Stimulated activated CD8-positive, alpha-beta memory T cell treated with anti-CD3 and anti-CD28 coated beads, Interleukin-12 subunit alpha, Interleukin-12 subunit beta, amount 100 ng/mL, for 1 hour (primary cell): Measurements from ENCODE around the gene SPDEF.

Experiments
- DNase-seq: peaks from one replicate; pipeline ENCODE4 v3.0.0-alpha.2; 2020; ENCODE audit warnings: low read depth

Gene SPDEF

DNA sequence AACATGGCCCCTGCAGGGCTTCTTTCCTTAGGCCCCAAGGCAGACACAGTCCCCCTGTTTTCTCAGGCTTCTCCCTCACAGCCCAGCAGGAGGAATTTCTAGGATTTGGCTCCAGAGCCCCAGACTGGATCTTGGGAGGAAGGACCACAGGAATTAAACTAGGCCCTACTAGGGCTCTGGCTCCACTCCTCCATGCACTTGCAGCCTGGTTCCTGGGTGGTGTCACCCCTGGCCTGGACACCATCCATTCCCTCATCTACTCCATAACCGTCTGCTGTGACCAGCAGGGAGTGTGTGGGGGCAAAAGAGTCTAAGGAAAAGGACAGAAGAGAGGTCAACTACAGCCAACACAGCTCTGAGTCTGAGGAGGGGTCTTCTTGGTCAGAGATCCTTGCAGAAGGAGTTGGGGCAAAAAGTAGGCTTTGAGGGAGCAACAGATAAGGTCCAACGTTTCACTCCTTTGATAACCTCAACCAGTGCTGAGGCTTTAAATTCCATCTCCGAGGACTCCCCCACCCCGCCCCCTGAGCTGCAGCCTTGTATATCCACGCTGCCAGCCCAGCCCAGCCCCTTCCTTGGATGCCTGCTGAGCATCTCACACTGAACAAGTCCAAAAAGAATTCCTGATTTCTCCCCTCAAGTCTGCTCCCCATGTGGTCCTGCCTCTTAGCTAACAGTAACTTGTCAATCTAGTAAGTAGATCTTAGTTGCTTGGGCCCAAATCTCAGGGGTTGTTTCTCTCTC is 27.9 kb upstream of the SPDEF start:
- no peak for DNase-seq

DNA sequence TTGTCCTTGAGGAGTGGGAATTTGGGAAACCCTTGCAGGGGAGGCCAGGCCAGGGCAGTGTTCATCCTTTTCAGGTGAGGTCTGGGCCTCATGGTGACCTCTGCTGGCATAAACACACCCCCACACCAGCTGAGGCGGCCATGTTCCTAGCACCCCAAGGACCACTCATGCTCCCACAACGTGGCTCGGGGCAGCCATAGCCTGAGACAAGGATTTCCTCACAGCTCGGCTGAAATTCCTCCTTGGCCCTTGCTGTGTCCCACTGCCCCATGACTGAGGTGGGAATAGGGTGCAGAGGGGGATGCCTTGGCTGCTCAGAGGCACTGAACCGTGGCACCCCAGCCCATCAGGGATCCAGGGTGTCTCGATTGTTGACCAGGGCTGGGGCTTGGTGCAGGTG is 27.3 kb upstream of the SPDEF start:
- DNase-seq, result no peak

DNA sequence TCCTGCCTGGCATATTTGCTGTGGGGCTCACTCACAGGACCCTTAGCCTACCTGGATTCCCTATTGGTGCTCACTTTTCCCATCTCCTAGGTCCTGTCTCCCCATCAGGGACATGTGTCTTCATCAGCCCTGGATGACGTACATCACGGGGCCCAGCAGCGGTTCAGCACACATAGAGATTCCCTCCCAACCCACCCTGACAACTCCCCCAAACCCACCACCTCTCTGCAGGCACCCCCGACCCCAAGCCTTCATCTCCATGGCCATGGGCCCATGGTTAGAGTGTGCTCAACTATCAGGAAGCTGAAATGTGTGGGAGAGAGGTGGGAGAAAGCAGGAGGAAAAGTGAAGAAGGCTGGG is 25.4 kb upstream of the SPDEF start:
- DNase-seq, result no peak

DNA sequence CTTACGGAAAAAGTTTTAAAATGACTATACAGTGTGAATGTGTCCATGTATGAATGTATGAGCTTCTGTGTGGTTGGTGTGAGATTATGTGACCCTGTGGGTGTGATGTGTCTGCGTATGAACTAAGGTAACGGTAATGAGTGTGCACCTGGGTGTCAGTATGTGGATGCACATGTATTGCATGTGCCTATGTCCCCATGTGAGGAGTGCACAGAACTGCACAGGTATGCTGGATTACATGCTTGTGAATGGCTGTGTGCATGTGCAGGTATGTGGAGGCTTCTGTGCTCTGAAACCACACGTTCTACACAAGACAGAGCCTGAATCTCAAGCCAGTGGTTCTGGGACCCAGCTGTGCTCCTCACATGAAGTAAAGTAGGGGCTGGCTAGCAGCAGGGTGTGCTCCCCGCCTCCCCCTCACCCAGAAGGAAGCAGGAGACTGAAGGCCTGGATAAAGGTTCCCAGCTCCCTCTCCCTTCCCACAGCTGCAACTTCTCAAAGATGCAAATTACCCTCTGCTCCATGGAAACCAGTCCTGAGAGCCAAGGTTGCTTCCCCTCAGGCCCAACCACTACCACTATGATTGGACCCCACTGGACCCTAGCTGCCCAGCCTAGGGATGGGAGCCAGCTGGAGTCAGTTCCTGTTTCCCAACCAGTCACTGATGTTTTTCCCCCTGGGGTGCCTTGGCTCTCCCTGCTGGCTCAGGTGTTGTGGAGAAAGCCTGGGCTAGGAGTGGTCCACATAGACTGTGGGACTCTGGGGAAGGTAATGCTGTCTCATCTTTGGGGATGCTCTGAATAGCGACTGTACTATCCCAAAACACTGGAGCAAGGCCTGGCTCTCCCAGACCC is 24.8 kb upstream of the SPDEF start:
- DNase-seq, result no peak

DNA sequence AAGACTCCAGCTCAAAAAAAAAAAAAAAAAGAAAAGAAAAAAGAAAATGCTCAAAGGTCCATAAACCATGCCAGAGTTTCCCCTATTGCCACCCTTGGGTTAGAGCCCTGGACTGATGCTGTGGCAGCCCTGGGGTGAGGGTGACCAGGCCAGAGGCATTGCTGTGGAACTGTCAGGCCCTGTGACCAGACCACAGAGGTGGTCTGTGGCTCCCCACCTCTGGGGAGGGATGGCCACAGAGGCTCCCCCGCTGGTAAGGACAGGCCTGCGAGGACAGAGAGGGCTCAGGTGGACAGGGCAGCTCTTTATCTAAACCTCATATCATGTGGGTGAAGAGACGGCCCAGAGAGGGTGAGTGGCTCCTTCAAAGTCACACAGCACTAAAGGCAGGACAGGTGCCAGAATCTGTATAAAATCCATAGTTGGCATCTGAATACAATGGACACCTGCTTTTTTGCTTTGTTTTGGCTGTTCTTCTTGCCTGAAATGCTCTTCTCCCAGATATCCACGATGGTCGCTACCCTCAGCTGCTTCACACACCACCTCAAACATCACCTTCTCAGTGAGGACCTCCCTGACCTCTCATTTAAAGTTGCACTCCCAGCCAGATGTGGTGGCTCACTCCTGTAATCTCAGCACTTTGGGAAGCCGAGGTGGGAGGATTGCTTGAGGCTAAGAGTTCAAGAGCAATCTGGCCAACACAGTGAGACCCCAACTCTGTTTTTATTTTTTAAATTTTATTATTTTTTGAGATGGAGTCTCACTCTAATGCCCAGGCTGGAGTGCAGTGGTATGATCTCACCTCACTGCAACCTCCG is 22.5 kb upstream of the SPDEF start:
- no peak for DNase-seq

DNA sequence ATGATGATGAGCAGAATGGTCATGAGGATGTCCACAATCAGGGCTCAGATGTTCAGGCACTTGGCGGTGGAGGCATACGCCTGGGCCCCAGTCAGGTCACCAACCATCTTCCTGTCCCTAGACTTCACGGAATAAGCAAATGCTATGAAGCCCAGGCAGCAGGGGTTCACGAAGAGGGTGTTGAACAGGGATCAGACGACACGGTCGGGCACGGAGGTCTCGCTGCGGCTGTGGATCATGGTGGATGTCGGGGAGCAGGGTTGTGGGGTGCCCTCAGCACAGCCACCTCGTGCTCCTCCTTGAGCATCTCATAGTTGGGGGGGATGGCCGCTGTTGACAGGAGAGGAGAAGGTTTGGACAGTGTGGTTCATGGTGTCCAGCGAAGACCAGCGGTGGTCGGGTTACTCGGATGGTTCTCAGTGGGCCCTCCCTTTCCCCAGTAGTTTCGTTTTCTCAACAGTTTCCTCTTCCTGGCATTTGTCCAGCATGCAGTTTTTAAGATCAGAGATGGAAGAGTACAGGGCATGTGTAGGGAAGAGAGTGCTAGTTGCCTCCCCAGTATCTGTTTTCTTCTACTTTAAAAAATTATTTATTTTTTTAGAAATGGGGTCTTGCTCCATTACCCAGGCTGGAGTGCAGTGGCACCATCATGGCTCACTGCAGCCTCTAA is 20.3 kb upstream of the SPDEF start:
- DNase-seq, result no peak

DNA sequence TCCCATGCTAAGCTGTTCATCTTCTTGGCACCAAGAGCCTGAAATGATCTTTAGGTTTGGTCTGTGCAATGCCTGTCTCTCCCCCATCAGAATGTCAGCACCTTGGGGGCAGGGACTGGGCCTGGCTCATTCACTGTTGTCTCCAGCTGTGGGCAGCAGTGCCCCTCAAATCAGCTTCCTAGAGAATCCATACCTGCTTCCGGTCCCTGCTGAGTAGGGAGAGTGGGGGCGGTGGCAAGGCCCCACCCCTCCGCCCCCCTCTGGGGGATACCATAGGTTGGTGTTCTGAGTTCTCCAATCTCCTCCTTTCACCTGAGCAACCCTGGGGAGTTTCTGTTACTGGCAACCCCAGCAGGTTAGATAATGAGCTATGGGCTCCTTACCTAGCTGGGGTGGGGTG is 19.2 kb upstream of the SPDEF start:
- no peak for DNase-seq

DNA sequence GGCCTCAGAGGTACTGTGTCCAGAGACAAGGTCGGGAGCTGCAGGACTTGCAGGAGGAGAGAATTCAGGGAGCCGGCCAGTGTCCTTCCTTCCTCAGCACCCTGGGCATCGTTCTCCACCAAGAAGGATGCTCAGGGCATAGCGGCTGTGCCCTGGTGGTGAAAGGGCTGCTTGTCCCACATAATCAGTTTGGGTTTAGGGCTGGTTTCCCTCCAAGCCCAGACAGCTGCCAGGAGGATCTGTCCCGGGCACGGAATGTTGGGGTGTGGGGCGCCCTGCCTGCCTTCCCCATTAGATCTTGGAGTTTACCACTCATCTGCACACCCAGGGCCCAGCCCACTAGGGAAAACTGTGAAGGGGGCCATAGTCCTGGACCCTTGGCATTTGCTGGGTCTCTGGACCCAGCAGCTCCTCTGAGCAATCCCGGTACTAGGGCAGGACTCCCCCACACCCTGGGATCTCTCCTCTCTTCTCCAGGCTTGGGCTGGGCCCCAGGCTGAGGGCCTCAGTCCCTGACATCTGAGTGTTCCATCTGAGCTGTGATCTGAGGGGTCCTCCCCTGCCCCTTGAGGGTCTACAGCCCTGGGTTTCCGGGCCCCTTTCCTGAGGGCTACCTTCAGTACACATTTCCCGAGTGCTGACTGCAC is 18.6 kb upstream of the SPDEF start:
- no peak for DNase-seq

DNA sequence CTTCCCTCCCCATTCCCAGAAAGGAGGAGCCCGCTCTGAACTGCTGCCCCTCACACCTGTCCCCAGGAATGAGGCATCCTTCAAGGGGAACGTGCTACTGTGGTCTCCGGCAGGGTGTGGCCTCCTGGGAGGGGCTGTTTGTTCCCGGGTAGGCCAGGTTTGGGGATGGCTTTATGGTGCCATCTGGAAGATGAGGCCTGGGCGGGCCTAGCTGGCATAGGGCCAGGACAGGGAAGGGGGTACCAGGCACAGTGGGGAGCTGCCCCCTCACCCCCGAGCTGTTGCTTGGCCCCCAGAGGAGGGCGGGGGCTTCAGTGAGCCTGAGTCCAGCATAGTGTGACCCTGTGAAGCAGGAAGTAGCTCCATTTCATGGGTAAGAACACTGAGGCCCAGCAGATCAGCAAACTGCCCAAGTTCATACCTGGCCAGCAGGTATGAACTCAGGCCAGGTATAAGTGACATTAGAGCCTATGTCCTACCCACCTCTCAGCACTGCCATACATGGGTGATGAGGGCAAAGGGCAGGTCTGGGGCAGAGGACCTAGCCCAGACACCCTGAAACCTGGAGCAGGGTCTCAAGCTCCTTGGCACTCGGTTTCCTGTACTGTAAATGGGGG is 17.5 kb upstream of the SPDEF start:
- no peak for DNase-seq

DNA sequence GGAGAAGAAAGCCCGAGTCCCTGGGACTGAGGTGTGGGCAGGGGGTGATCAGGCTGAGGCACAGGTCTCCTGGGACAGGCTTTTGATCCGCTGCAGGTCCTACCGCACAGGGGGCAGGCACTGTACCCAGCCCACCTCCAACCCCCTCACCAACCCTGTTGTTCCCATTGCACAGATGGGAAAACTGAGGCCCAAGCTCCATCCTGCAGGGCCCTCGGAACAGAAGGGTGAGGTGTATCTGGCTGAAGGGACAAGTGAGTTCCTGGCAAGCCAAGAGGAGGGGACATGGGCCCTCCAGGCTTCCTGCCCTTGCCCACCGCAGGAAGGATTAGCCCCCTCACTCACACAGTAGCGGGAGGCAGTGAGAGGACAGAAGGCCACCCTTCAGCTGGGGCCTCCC is 16.5 kb upstream of the SPDEF start:
- no peak for DNase-seq

DNA sequence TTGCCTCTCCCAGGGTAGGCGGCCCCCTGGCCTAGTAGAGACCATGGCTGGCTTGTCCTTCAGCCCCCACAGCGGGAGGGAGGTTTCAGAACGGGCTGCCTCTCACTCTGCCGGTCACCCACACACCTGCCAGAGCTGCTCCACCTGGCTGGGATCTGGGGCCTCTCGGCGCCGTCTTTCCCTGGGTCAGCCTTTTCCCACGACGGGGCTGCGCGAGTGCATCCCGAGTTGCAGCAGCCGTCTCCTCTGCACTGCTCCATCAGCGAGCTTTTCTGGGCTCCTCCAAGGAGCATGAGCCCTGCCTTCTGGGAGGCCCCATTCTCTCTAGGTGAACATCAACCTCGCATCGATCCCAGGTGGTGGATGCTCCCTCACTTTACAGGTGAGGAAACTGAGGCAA is 15.9 kb upstream of the SPDEF start:
- DNase-seq, result no peak

DNA sequence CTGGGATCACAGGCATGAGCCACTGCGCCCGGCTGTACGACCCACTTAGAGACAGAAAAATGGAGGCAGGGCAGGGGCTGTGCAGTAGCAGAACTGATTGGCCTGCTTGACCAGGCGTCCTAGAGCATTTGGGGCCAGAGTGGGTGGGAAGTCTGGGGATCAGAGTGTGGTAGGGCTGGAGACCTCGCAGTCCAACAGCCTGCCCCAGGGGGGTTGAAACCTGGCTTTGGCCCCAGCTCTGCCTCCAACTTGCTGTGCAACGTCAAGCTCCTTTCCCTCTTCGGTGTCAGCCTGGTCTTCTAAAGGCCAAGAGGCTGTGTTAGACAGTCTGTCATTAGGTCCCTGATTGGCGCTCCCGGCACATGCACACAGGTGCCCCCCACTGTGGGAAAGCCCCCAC is 15.3 kb upstream of the SPDEF start:
- DNase-seq, result no peak

DNA sequence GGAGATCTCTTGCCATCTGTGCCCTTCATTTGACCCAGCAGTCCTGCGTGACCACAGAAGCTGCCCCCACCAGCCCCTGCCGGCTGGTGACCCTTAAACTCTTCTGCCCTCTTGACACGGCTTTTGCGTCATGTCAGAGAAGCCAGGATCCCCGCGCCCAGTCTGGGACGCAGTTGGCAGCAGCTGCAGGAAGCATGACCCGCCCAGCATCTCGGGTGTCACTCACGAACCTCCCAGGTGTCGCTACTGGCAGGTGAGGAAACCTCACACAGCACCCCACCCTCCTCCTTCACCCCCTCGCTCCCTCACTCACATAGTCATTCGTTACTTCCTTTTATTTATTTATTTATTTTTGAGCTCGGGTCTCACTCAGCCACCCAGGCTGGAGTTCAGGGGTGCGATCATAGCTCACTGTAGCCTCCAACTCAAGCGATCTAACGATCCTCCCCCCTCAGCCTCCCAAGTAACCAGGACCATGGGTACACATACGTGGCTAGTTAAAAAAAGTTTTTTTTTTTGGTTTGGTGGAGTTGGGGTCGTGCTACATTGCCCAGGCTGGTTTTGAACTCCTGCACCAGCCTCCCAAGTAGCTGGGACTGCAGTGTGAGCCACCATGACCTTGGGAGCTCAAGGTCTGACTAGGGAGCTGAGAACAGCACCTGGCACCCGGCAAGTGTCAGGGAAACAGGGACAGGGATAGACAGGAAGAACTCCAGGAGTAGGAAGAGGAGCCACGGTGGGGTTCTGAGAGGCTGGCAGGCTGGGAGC is 14.1 kb upstream of the SPDEF start:
- DNase-seq, result no peak

DNA sequence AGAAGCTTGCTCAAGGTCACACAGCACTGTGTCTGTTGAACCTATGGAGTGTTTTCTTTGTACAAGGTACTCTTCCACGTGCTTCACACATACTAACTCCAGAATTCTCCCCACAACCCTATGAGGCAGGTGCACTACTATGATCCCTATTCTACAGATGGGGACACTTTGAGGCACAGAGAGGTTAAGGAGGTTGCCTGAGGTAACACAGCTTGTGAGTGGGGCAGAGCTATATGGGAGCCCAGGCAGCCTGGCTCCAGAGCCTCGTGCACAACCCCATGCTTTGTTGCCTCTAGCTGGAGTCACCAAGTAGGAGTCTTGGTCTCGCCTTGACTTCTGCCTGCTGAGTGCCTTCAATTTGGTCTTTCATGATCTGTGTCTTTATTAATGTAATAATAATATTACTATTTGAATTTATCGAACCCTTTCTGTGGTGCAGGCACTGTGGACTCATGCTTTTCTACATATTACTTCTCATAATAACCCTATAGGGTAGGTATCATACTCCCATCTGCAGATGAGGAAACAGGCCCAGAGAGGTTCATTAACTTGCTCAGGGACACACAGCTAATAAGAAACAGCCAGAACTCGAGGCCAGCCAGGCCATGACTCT is 13.3 kb upstream of the SPDEF start:
- DNase-seq, result no peak

DNA sequence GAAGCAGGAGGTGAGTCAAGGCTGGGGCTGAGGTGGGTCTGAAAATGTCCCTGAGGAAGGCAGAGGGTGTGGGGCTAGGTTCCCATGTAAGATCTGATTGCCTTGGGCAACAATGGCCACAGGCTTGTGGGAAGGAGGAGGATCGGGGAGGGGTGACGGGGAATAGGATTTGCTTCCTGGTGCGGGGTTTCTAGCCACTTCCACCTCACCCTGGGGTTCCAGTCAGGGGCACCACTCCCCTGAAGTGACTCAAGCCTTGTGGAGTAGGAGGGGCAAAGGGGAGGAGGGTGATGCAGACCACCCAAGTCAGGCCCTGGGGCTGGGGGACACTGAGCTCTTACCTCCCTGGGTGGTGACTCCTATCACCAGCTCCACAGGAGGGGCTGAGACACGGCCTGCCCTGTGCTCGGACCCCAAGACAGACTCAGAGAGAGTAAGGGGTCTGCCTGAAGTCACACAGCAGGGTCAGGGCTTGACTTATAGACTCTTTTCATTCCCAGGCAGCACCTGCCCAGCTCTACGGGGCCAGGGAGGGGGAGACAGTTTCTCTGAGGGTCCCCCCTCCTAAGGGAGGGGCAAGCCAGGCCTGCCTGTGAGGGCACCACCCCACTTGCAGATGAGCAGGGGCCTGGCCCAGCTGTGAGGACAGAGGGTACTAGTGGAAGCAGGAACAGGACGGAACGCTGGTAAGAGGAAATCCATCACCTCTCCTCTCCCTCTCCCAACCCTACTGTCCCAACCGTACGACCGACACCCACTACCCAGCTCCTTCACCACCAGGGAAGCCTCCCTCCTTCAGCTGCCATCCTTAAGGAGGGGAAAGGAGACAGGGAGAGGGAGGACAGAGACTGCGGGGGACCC is 12.4 kb upstream of the SPDEF start:
- DNase-seq, result no peak

DNA sequence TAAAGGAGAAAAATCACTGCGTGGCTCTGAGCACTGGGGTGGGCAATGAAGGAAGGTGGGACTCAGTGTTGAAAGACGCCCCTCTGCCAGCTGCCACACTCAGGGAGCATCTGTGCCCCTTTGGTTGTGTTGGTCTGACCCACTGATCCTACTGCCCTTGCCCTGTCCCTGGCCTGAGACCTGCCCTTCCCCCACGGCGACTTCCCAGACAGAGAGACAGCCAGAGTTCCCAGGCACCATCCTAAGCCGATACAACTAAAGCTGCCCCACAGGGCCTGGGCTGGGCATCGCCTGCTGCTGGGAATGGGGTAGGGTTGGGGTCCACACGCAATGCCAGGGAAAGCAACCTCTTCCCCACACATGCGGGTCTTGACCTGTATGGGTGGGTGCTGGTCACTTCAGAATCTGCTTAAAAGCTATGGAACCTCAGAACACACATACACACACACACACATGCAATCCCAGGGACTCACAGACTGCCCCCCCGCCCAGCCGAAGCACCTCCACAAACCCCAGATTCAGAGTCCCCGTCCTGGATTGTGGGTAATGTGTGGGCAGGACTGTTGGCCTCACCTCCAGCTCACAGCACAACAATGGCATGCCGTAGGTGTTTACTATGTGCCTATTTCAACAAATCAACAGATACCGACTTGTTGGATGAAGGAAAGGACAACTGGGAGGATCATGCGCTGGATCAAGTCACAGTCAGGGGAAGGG is 10.9 kb upstream of the SPDEF start:
- no peak for DNase-seq

DNA sequence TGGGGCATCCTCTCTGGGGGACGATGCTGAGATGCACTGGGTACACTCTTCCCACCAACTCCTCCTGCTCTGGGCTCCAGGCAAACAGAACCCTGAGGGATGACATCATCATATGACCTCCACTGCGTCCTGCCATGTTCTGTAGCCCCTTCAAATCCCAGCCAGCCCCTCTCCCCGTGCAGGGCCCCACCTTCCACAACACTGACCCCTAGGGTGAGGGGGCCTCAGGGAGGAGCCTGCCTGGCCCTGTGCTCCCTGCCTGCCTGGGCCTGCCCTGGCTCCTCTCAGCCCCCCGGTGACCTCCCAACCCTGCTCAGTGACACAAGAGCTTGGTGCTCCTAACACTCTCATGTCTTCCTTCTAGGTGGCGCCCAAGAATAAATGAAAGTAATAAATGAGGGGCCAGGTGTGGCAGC is 9.6 kb upstream of the SPDEF start:
- no peak for DNase-seq

DNA sequence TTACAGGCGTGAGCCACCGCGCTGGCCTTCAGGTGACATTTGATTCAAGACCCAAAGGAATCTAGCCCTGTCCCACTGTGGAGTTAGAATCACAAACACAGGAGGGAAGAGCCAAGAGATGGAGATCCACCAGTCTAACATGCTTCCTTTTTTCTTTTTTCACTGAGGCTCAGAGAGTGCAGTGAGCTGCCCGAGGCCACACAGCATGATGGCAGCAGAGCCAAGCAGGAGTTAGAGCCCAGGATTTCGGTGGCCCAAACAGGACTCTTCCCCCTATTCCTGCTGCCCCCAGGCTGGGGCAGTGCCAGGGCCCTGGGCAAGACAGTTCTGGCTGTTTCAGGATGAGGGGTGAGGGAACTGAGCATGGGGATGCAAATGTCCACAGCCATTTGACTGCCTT is 8.1 kb upstream of the SPDEF start:
- DNase-seq, result no peak

DNA sequence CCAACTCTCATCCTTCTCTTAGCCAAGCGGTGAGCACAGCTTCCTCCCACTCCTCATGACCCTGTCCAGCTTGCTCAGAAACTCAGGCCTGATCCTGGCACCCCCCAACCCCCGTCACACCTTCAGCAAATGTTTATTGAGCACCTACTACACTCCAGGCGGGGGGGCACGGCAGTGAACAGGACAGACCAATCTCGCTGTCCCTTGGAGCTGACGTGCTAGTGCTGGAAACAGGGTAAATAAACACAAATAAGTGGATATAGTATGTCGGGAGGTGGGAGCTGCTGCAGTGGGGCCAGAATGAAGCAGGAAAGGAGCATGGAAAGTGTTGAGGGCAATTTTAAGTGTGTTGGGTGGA is 7.4 kb upstream of the SPDEF start:
- DNase-seq, result no peak
